Measurements from ENCODE around the gene PAQR7.

- TF ChIP-seq CTCF (IDR thresholded peaks at IDR 0.05; ENCODE audit: low read length), result no peak
- no peak for TF ChIP-seq EZH2 (IDR thresholded peaks at IDR 0.05; ENCODE audit: borderline replicate concordance, low read length)
Observed at GRCh38 chr1:25918615-25919014, 43.1 kb upstream of the PAQR7 start.

Measured in OCI-LY1 (cell line).